Activated CD4-positive, alpha-beta T cell treated with anti-CD3 and anti-CD28 coated beads, Interleukin-2, amount 10 ng/mL, durations not matched to agents 7 days and 5 days (primary cell): ENCODE measurements around the gene TPMT. TPM values are rescaled to one million over a fixed set of nuclear protein-coding genes. Genes with fewer than 3 reads are reported as not detected.

Source experiments
- CTCF ChIA-PET: fragments of 350-600 bp; sonication (Branson Sonifier 250); formaldehyde crosslinking; loops from one replicate; lab custom pipeline; 2021; ENCODE audit warnings: antibody characterized with exemption; lab: Charles Lee
- POLR2A ChIA-PET: fragments of 350-600 bp; sonication (Branson Sonifier 250); formaldehyde crosslinking; loops from one replicate; lab custom pipeline; 2021; ENCODE audit warnings: antibody characterized with exemption; lab: Charles Lee
- DNase-seq: peaks from one replicate; pipeline ENCODE4 v3.0.0-alpha.2; 2020
- H3K27ac Mint-ChIP-seq: one replicate; pipeline ENCODE4 v1.8.0; 2021; ENCODE audit warnings: mild to moderate bottlenecking, moderate library complexity, mixed read lengths
- H3K27me3 Mint-ChIP-seq: one replicate; pipeline ENCODE4 v1.8.0; 2021; ENCODE audit warnings: mixed read lengths
- H3K36me3 Mint-ChIP-seq: one replicate; pipeline ENCODE4 v1.8.0; 2021; ENCODE audit warnings: low read depth, mixed read lengths
- H3K4me1 Mint-ChIP-seq: one replicate; pipeline ENCODE4 v1.8.0; 2021; ENCODE audit warnings: mixed read lengths
- H3K4me3 Mint-ChIP-seq: one replicate; pipeline ENCODE4 v1.8.0; 2021; ENCODE audit warnings: mild to moderate bottlenecking, moderate library complexity, mixed read lengths
- H3K9me3 Mint-ChIP-seq: one replicate; pipeline ENCODE4 v1.8.0; 2021; ENCODE audit warnings: mixed read lengths
- total RNA-seq, 2 experiments: library from RNA; stranded (reverse); gene quantifications; one replicate each; pipeline ENCODE4 v1.2.3, GENCODE V29; 2021

Gene TPMT
- total RNA-seq, 2 experiments from 2014 or later = 5.4 to 5.8 TPM

GRCh38 chr6:18126121-18126520 lies 28.8 kb downstream of the TPMT start:
- peaks cover 12% of the 10 kb centered on the region for H3K4me1 Mint-ChIP-seq
- POLR2A ChIA-PET = no interaction called here
- no peak overlapping the region for H3K27ac Mint-ChIP-seq

GRCh38 chr6:18122128-18123093 lies 32.5 kb downstream of the TPMT start, which contains the start of gene NHLRC1:
Gene NHLRC1, minus strand, starts transcription at chr6:18122677. Its CDS starts 71 bp downstream, at chr6:18122606.
- POLR2A ChIA-PET = interaction anchor here (0.5 kb wide), 1 partner anchor 66 kb away, joined by 3 read pairs; no protein-coding TSS in a partner anchor
- Mint-ChIP-seq H3K4me3 (peak within 1 kb of the TSS; percentile 57), H3K9me3 (no peaks in the 10 kb centered on the region), H3K36me3 (no peaks in the 10 kb centered on the region), H3K27ac (no peak within 1 kb of the TSS), H3K27me3 (peaks cover 54% of the 10 kb centered on the region), H3K4me1 (peaks cover 12% of the 10 kb centered on the region)
- DNase-seq = peak; percentile 69
- CTCF ChIA-PET = interaction anchor here (1.7 to 2.0 kb wide), 2 partner anchors 23 to 135 kb away, joined by 3 to 6 read pairs; partner anchors contain the start of gene KIF13A

More at GRCh38 chr6:18126121-18126520, 28.8 kb downstream of the TPMT start:
- Mint-ChIP-seq H3K36me3 (no peaks in the 10 kb centered on the region), H3K4me3 (no peak overlapping the region), H3K27me3 (peaks cover 25% of the 10 kb centered on the region), H3K9me3 (no peaks in the 10 kb centered on the region)
- CTCF ChIA-PET = no interaction called here
- no peak for DNase-seq

- H3K36me3 Mint-ChIP-seq = no peaks in the 10 kb centered on the region
- no peak overlapping the region for H3K27ac Mint-ChIP-seq
- no peak for DNase-seq
- ChIA-PET POLR2A (no interaction called here), CTCF (interaction anchor here (2.0 kb wide), 1 partner anchor 24 kb away, joined by 6 read pairs; no protein-coding TSS in a partner anchor)
- H3K9me3 Mint-ChIP-seq = no peaks in the 10 kb centered on the region
- peaks cover 12% of the 10 kb centered on the region for H3K4me1 Mint-ChIP-seq
- H3K27me3 Mint-ChIP-seq = peaks cover 58% of the 10 kb centered on the region
- peak overlapping the region; percentile 21 for H3K4me3 Mint-ChIP-seq
These were observed 33.2 kb downstream of the TPMT start for GRCh38 chr6:18121580-18122127.

GRCh38 chr6:18119236-18119635 lies 35.6 kb downstream of the TPMT start:
- CTCF ChIA-PET = no interaction called here
- Mint-ChIP-seq H3K9me3 (no peaks in the 10 kb centered on the region), H3K27me3 (peaks cover 56% of the 10 kb centered on the region), H3K4me3 (no peak overlapping the region), H3K4me1 (peaks cover 22% of the 10 kb centered on the region), H3K27ac (no peak overlapping the region), H3K36me3 (no peaks in the 10 kb centered on the region)
- no peak for DNase-seq
- POLR2A ChIA-PET = no interaction called here

- Mint-ChIP-seq H3K36me3 (no peaks in the 10 kb centered on the region), H3K4me1 (peaks cover 22% of the 10 kb centered on the region), H3K4me3 (no peak overlapping the region), H3K9me3 (no peaks in the 10 kb centered on the region), H3K27me3 (peaks cover 59% of the 10 kb centered on the region), H3K27ac (no peak overlapping the region)
- ChIA-PET POLR2A (no interaction called here), CTCF (interaction anchor here (0.6 kb wide), 1 partner anchor 19 kb away, joined by 4 read pairs; no protein-coding TSS in a partner anchor)
- no peak for DNase-seq
These were observed 36.5 kb downstream of the TPMT start for GRCh38 chr6:18118330-18118729.

- ChIA-PET POLR2A (no interaction called here), CTCF (interaction anchor here (1.1 kb wide), 1 partner anchor 132 kb away, joined by 3 read pairs; no protein-coding TSS in a partner anchor)
- DNase-seq = no peak
- H3K36me3 Mint-ChIP-seq = no peaks in the 10 kb centered on the region
- H3K4me3 Mint-ChIP-seq = no peak overlapping the region
- peaks cover 63% of the 10 kb centered on the region for H3K27me3 Mint-ChIP-seq
- H3K9me3 Mint-ChIP-seq = no peaks in the 10 kb centered on the region
- H3K27ac Mint-ChIP-seq = no peak overlapping the region
- H3K4me1 Mint-ChIP-seq = peaks cover 15% of the 10 kb centered on the region
These were observed 37.7 kb downstream of the TPMT start for GRCh38 chr6:18117136-18117535.

- ChIA-PET CTCF (interaction anchor here (1.4 kb wide), 1 partner anchor 12 kb away, joined by 6 read pairs; no protein-coding TSS in a partner anchor), POLR2A (no interaction called here)
- H3K4me1 Mint-ChIP-seq = peaks cover 13% of the 10 kb centered on the region
- H3K27me3 Mint-ChIP-seq = peaks cover 64% of the 10 kb centered on the region
- no peak overlapping the region for H3K4me3 Mint-ChIP-seq
- H3K9me3 Mint-ChIP-seq = no peaks in the 10 kb centered on the region
- peak; percentile 31 for DNase-seq
- no peak overlapping the region for H3K27ac Mint-ChIP-seq
- no peaks in the 10 kb centered on the region for H3K36me3 Mint-ChIP-seq
These were observed 39.5 kb downstream of the TPMT start for GRCh38 chr6:18115356-18115755.

- ChIA-PET CTCF (interaction anchor here (0.7 kb wide), 1 partner anchor 235 kb away, joined by 4 read pairs; no protein-coding TSS in a partner anchor), POLR2A (no interaction called here)
- Mint-ChIP-seq H3K4me1 (peaks cover 5% of the 10 kb centered on the region), H3K4me3 (no peak overlapping the region), H3K27me3 (peaks cover 49% of the 10 kb centered on the region), H3K36me3 (no peaks in the 10 kb centered on the region), H3K9me3 (peaks cover 5% of the 10 kb centered on the region), H3K27ac (no peak overlapping the region)
- no peak for DNase-seq
These were observed 44.7 kb downstream of the TPMT start for GRCh38 chr6:18110162-18110561.

- Mint-ChIP-seq H3K27me3 (peaks cover 45% of the 10 kb centered on the region), H3K4me3 (no peak overlapping the region), H3K4me1 (no peaks in the 10 kb centered on the region), H3K27ac (no peak overlapping the region), H3K36me3 (no peaks in the 10 kb centered on the region), H3K9me3 (peaks cover 5% of the 10 kb centered on the region)
- DNase-seq = no peak
- CTCF ChIA-PET = interaction anchor here (0.6 kb wide), 1 partner anchor 165 kb away, joined by 3 read pairs; no protein-coding TSS in a partner anchor
- POLR2A ChIA-PET = no interaction called here
These were observed 47.8 kb downstream of the TPMT start for GRCh38 chr6:18107061-18107460.

GRCh38 chr6:18102783-18103509 lies 51.9 kb downstream of the TPMT start:
- no peak for DNase-seq
- Mint-ChIP-seq H3K36me3 (no peaks in the 10 kb centered on the region), H3K4me1 (peaks cover 1% of the 10 kb centered on the region), H3K4me3 (no peak overlapping the region), H3K27me3 (peaks cover 36% of the 10 kb centered on the region), H3K27ac (no peak overlapping the region), H3K9me3 (peaks cover 5% of the 10 kb centered on the region)
- ChIA-PET CTCF (interaction anchor here (1.6 kb wide), 1 partner anchor 13 kb away, joined by 3 read pairs; no protein-coding TSS in a partner anchor), POLR2A (no interaction called here)

GRCh38 chr6:18101873-18102272 lies 53.0 kb downstream of the TPMT start:
- peaks cover 1% of the 10 kb centered on the region for H3K4me1 Mint-ChIP-seq
- ChIA-PET CTCF (no interaction called here), POLR2A (no interaction called here)
- H3K9me3 Mint-ChIP-seq = peaks cover under 1% of the 10 kb centered on the region
- H3K27me3 Mint-ChIP-seq = peaks cover 34% of the 10 kb centered on the region
- H3K36me3 Mint-ChIP-seq = no peaks in the 10 kb centered on the region
- H3K27ac Mint-ChIP-seq = no peak overlapping the region
- no peak for DNase-seq
- no peak overlapping the region for H3K4me3 Mint-ChIP-seq

- Mint-ChIP-seq H3K27me3 (peaks cover 32% of the 10 kb centered on the region), H3K9me3 (no peaks in the 10 kb centered on the region), H3K36me3 (no peaks in the 10 kb centered on the region), H3K4me3 (no peak overlapping the region), H3K27ac (no peak overlapping the region), H3K4me1 (peaks cover 1% of the 10 kb centered on the region)
- DNase-seq = no peak
- ChIA-PET CTCF (no interaction called here), POLR2A (no interaction called here)
These were observed 53.6 kb downstream of the TPMT start for GRCh38 chr6:18101271-18101670.
